ENCODE data around the gene LUC7L2.

DNA sequence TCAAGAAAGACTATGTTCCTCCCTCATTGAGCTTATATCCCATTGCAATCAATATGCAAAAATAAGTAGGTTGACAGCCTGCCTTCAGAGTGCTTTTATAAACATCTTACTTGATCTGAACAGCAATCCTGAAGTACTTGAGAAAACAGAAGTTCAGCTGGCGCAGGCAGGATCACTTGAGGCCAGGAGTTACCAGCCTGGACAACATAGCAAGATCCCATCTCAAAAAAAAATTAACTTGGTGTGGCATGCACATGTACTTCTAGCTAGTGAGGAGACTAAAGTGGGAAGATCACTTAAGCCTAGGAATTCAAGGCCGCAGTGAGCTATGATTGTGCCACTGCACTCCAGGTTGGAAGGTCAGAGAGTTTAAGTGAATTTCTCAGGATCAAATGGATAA lies 30.1 kb downstream of the LUC7L2 start:
- TF ChIP-seq, protein P1, sequence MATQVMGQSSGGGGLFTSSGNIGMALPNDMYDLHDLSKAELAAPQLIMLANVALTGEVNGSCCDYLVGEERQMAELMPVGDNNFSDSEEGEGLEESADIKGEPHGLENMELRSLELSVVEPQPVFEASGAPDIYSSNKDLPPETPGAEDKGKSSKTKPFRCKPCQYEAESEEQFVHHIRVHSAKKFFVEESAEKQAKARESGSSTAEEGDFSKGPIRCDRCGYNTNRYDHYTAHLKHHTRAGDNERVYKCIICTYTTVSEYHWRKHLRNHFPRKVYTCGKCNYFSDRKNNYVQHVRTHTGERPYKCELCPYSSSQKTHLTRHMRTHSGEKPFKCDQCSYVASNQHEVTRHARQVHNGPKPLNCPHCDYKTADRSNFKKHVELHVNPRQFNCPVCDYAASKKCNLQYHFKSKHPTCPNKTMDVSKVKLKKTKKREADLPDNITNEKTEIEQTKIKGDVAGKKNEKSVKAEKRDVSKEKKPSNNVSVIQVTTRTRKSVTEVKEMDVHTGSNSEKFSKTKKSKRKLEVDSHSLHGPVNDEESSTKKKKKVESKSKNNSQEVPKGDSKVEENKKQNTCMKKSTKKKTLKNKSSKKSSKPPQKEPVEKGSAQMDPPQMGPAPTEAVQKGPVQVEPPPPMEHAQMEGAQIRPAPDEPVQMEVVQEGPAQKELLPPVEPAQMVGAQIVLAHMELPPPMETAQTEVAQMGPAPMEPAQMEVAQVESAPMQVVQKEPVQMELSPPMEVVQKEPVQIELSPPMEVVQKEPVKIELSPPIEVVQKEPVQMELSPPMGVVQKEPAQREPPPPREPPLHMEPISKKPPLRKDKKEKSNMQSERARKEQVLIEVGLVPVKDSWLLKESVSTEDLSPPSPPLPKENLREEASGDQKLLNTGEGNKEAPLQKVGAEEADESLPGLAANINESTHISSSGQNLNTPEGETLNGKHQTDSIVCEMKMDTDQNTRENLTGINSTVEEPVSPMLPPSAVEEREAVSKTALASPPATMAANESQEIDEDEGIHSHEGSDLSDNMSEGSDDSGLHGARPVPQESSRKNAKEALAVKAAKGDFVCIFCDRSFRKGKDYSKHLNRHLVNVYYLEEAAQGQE (IDR thresholded peaks at IDR 0.05; ENCODE audit: insufficient read depth in 1 of 2, low read depth in 2 of 2, low read length in 2 of 2): no peak
- no peak for TF ChIP-seq SIN3A (IDR thresholded peaks at IDR 0.05; ENCODE audit: borderline replicate concordance, insufficient read depth, low read length)
- TF ChIP-seq TAF1 (IDR thresholded peaks at IDR 0.05; ENCODE audit: borderline replicate concordance, insufficient read depth, low read length): no peak
- TF ChIP-seq POLR2AphosphoS5 (IDR thresholded peaks at IDR 0.05; ENCODE audit: low read depth, low read length): no peak
- TF ChIP-seq FOXP2 (optimal IDR thresholded peaks at IDR 0.05; ENCODE audit: borderline replicate concordance, extremely low read depth, extremely low read length, insufficient read depth): no peak
